Mucosa of descending colon (tissue), 3 donors: ENCODE results near the gene JAM2. TPM values are rescaled to one million over a fixed set of nuclear protein-coding genes. Genes with fewer than 3 reads are reported as not detected.

ENCODE experiments used
- ATAC-seq: fragments of 200-7000 bp; cut with Tn5 transposase; one replicate; pipeline ENCODE4 v1.9.1; 2020; ENCODE audit warnings: mild to moderate bottlenecking, moderate library complexity
- DNase-seq, 3 donors: peaks; one replicate each; pipeline ENCODE4 v3.0.0-alpha.2; 2020
- H3K36me3 ChIP-seq: fragments of 200-600 bp; one replicate; pipeline ENCODE4 v1.8.0; 2021; ENCODE audit warnings: low read depth, mild to moderate bottlenecking
- H3K4me1 ChIP-seq: fragments of 200-600 bp; one replicate; pipeline ENCODE4 v1.8.0; 2021; ENCODE audit warnings: low read depth, mild to moderate bottlenecking
- H3K4me3 ChIP-seq: fragments of 200-600 bp; one replicate; pipeline ENCODE4 v1.8.0; 2021; ENCODE audit warnings: mild to moderate bottlenecking
- H3K9me3 ChIP-seq: fragments of 200-600 bp; one replicate; pipeline ENCODE4 v1.8.0; 2021; ENCODE audit warnings: mild to moderate bottlenecking
- intact Hi-C, 2 donors: fragments of 100-400 bp; cut with DNase I in 1 of 2; cut with micrococcal nuclease in 1 of 2; formaldehyde crosslinking; loops; one replicate each; pipeline versions ENCODE4 v1.11.0 to v1.11.1; 2022; cut with DNase I, micrococcal nuclease
- long read RNA-seq, 2 donors: library from polyadenylated mRNA; unstranded; transcript quantifications; one replicate each; pipeline ENCODE4 v2.0.0, GENCODE V29; 2019 to 2021
- total RNA-seq, 3 donors: library from RNA; stranded (reverse); fragmentation: NEBNext Ultra II Directional in 2 of 3; extraction: Animal tissue kit (Norgen Biotek cat#: 25700) in 2 of 3; gene quantifications; one replicate each; pipeline versions ENCODE4 v1.2.1 to v1.2.4, GENCODE V29; 2021 to 2023
- TF ChIP-seq, protein P1 (sequence below): fragments of 200-600 bp; IDR thresholded peaks from one replicate; pipeline ENCODE4 v1.8.0; 2022; ENCODE audit warnings: antibody characterized with exemption, mild to moderate bottlenecking
- donor health status: DM: no; HTN: no; CAD: no; lungs with moderate emphysema.
- donor health status: DM: no; HTN: no; CAD: no.
- donor health status: DM: no; HTN: yes; CAD: no.

The JAM2 gene, protein sequence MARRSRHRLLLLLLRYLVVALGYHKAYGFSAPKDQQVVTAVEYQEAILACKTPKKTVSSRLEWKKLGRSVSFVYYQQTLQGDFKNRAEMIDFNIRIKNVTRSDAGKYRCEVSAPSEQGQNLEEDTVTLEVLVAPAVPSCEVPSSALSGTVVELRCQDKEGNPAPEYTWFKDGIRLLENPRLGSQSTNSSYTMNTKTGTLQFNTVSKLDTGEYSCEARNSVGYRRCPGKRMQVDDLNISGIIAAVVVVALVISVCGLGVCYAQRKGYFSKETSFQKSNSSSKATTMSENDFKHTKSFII
- total RNA-seq, result 10 to 100 TPM in 1 of 3 donors, 1 to 10 TPM in 2; 6.5 to 23.0 (median 8.3) TPM
- long read RNA-seq, donor 1, full-length matches to known transcripts, result 3 of 6 reads
- long read RNA-seq, donor 1, partial matches to known transcripts, result 1 of 6 reads
- long read RNA-seq, donor 1, other reads (novel, unspliced or antisense), result 2 of 6 reads
- long read RNA-seq, donor 2, partial matches to known transcripts, result 0 of 2 reads
- long read RNA-seq, donor 2, other reads (novel, unspliced or antisense), result 2 of 2 reads

DNA sequence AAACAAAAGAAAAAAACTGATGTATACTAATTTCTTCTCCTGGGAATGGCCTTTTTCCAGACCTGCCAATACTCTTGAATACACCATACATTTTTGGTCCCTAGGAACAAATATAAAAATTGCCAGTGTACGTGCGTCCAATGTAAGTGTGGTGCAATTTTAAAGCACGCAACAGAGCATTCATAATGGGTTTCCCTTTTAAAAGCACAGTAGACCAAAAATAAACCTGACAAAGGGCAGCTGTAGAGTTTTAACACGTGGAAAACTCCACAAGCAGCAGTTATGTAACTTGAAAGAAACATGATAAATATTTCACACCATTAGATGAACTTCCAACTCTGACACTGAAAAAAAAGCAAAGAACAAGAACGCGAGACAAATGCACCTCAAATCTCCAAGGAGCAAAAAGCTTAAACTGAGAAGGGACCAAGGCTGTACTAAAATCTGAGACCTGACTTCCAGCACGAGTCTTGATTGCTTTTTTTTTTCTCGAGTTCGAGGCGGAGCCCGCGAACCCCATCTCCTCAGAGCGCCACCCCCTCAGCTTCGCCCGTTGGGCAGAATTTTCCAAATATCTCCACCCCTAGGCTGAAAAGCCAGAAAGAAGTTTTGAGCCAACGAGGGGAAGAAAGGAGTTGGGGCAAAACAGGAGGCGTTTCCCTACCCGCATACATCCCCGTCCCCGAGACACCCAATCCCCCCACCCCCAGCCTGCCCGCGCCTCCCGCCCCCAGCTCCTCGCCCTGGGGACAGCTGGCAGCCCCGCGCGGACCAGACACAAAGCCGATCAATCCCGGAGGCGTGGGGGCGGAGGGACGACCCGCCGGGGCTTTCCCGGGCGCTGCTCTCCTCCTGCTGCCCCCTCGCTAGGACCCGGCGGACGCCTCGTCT lies at the start of gene JAM2:
TSS of gene JAM2 (plus strand) at position 599 of the 891 bp plus-strand sequence. CDS start 564 bp downstream, outside the sequence.
- no peaks in the 10 kb centered on the region for H3K9me3 ChIP-seq
- H3K36me3 ChIP-seq, result no peaks in the 10 kb centered on the region
- ATAC-seq (peak; percentile 53), DNase-seq (peak; percentile 10 to 54 (median 34))
- peak within 1 kb of the TSS; percentile 17 for H3K4me3 ChIP-seq
- H3K4me1 ChIP-seq, result no peaks in the 10 kb centered on the region
- intact Hi-C loops, result no loop called here
- TF ChIP-seq, protein P1, sequence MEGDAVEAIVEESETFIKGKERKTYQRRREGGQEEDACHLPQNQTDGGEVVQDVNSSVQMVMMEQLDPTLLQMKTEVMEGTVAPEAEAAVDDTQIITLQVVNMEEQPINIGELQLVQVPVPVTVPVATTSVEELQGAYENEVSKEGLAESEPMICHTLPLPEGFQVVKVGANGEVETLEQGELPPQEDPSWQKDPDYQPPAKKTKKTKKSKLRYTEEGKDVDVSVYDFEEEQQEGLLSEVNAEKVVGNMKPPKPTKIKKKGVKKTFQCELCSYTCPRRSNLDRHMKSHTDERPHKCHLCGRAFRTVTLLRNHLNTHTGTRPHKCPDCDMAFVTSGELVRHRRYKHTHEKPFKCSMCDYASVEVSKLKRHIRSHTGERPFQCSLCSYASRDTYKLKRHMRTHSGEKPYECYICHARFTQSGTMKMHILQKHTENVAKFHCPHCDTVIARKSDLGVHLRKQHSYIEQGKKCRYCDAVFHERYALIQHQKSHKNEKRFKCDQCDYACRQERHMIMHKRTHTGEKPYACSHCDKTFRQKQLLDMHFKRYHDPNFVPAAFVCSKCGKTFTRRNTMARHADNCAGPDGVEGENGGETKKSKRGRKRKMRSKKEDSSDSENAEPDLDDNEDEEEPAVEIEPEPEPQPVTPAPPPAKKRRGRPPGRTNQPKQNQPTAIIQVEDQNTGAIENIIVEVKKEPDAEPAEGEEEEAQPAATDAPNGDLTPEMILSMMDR, result no peak

DNA sequence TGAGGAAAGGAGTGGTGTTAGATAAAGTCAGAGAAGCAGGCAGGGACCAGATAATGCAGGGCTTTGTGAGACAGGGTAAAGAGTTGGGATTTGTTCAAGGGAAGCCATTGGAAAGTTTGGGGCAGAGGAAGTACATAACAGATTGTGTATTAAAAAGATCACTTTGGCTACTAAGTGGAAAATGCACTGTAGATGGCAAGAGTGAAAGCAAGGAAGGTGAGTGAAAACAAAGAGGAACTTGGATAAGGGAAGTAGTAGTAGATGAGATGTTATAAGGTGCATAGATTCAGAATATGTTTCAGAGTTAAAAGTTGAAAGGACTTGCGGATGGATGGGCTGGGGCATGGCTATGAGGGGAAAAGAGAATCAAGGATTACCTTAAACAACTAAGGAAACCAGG lies 49.2 kb upstream of the JAM2 start:
- DNase-seq (no peak), ATAC-seq (no peak)
- Histone ChIP-seq H3K4me3 (no peak overlapping the region), H3K9me3 (no peaks in the 10 kb centered on the region), H3K4me1 (no peaks in the 10 kb centered on the region), H3K36me3 (no peaks in the 10 kb centered on the region)
- TF ChIP-seq, protein P1, result no peak
- intact Hi-C loops, result no loop called here

DNA sequence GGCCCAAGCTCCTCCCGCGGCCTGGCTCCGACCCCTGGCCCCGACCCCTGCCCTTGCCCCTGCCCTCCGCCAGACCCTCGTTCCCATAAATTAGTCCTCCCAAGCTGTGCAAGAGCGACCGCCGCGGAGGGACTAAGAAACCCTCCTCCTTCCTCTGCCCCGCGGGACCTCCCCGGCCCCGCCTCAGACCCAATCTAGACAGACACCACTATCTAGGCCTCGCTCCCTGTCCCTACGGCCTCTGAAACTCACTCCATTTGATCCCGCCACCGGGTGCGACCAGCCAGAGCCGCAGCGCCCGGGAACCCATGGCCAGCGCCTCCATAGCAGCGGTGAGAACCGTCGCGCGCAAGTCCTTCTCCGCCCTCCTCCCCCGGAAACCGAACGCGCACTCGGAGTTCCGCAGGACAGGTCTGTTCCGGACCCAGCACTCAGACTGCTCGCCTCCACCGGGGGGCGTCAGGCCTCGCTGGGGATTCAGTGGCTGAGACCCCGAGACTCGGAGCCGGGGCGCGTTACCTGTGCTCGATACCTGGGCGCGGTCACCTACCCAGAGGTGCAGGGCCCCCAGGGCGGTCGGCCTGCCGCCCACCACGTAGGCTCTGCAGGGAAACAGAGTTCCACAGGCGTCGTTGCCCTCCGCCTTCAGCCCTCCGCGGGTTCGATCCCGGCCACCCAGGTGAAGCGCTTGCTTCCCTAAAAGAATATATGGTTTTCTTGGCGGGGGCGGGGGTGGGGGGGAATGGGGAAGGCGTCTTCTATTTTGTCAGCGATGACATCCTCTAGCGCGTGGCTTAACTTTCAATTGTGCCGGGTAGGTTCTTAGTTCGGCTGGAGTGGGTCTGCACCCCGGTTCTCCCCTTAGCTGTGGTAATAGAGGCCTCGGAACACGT lies 31.7 kb upstream of the JAM2 start, which contains the start of gene MRPL39:
TSS of gene MRPL39 (minus strand) at position 331 of the 893 bp plus-strand sequence. CDS start at position 325, 6 bp downstream.
- ATAC-seq, result peak; percentile 98
- Histone ChIP-seq H3K4me3 (peak within 1 kb of the TSS; percentile 64), H3K4me1 (peaks cover 11% of the 10 kb centered on the region), H3K36me3 (no peaks in the 10 kb centered on the region), H3K9me3 (no peaks in the 10 kb centered on the region)
- TF ChIP-seq, protein P1, result no peak
- intact Hi-C loops, result loop anchor here (5.0 kb wide), 2 partner anchors 100 to 565 kb away; partner anchors contain the start of gene APP (in 1 of the 2)
- DNase-seq, result peak; percentile 88 to 93 (median 92)

DNA sequence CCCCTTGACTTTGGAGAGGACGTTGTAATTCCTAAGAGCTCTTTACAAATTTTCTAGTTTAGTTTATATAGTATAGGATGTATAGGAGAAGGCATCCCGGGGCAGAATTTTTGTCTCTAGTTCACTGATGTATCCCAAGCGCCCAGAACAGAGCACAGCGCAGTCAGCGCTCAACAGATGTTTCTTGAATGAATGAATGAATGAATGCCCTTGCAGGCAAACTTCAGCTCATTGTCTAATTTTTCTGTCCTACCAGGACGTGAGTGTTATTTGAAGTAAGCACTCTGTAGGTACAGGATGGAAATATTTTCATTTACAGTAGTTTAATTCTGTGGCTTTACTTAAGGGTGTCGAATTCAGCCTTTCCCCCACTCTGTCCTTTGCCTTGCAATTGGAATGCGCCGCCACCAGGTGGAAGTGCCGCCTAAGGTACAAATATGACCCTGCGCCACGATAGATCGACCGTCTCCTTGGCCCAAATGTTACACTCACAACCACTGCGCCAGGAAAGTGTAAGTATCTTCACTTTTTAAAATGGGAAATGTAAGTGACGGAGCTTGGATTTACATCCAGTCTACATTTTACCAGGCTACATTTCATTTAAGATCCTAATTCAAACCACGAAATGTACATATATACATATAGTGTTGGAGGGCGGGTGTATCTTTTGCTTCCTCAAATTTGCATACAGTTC lies 30.9 kb upstream of the JAM2 start:
- intact Hi-C loops, result loop anchor here (5.0 kb wide), 2 partner anchors 99 to 564 kb away; partner anchors contain the start of gene APP (in 1 of the 2)

More for the DNA sequence above, 30.9 kb upstream of the JAM2 start:
- H3K4me1 ChIP-seq, result peaks cover 11% of the 10 kb centered on the region
- ATAC-seq (peak; percentile 90), DNase-seq (peak; percentile 82 to 83 (median 83))
- TF ChIP-seq, protein P1, result peak; percentile 85
- peak overlapping the region; percentile 64 for H3K4me3 ChIP-seq
- no peaks in the 10 kb centered on the region for H3K36me3 ChIP-seq
- no peaks in the 10 kb centered on the region for H3K9me3 ChIP-seq
